NCI-H510A (cell line): Measurements from ENCODE around the gene PLCL2.

ENCODE experiments used
- DNase-seq: peaks from one replicate; lab custom pipeline; 2025; lab: John Stamatoyannopoulos, UW

The PLCL2 gene

DNA sequence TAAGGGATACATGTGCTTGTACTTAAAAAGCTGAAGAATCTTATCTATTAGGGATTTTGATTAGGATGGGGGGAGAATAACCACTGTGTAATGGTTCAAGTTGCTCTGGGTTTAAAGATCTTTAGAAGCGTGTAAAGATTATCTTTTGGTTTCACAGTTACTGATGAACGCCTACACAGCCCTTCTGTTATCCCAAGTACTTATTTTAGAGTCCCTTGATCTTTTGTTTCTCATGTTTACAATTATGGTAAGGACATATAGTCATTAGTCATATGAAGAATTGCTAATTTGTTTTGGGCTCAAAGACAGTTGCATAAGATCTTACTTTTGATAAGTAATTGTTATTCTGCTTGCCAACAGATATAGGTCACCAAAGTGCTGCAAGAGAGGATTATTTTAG lies 160.1 kb downstream of the PLCL2 start:
- no peak for DNase-seq

DNA sequence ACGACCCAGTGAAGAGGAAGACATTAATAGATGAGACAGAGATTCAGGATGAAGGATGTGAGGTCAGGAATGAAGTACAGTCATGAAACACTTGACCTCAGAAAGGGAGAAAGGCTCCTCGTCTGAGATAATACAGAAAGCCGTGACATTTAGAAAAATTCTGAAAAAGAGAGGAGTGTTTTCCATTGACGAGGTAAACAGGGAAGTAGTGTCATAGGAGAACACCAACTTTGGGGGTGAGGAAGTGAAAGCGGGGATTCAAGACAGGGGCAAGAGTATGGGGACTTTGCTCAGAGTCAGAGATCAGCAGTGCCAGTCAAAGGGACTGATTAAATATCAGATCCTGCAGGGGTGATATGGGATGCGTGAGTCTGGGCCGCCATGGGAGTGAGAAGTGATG lies 160.9 kb downstream of the PLCL2 start:
- no peak for DNase-seq

DNA sequence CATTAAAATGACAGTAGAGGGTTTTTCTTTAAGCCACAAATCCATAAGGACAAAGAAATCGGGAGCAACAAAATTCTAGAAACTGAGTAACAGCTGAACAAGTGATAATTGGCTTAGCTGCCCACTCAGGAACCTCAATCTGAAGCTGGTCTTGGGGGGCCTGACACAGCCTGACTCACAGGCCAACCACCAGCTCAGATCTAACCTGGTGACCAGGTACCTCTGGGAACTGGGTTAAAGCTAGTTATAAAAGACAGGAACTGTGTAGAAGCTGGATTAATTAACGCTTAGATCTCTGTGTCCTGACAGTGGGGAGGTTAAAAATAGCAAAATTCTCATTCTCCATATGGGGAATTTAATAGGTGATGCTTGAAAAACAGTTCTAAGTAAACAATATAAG lies 161.9 kb downstream of the PLCL2 start:
- no peak for DNase-seq

DNA sequence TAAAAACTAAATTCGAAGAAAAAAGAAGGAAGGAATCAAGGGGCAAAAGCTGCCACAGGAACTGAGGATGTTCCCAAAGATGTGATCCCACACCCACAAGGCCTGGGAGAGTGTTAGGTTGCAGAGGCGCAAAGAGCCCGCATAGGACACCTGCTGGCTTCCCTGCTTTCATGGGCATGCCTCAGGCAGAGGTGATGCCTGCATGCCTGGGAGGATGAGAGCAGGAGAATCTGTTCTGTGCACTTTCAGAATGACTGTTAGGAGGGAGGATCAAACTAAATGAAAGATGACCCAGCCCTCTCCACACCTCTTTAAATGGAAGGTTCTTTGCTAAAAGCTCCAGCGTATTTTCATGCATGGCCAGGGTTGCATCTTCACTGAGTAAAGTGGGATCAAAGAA lies 162.4 kb downstream of the PLCL2 start:
- DNase-seq: no peak

DNA sequence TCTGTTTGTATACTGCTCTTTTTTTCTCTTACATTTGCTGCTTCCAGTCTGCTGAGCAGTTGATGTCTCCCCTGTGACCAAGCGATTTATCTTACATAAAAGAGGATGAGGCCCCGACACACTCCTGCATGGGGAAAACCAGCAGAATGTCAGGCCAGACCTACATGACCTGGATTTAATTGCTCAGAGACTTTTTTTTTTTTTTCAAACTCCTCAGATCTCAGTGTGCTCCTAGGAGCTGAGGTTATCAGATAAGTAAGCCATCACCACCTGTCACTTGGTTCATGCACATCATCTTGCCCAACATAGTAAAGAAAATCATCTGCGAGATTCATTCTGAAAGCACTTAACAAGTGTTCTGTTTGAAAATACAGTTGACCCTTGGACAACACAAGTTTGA lies 163.1 kb downstream of the PLCL2 start:
- no peak for DNase-seq

DNA sequence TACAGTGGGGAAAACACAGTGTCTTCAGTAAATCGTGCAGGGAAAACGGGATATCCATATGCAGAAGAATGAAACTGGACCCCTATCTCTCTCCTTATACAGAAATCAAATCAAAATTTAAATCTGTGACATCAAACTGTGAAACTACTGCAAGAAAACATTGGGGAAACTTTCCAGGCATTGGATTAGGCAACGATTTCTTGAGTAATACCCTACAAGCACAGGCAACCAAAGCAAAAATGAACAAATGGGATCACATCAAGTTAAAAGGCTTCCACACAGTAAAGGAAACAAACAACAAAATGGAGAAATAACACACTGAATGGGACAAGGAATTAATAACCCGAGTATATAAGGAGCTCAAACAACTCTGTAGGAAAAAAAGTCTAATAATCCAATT lies 165.3 kb downstream of the PLCL2 start:
- DNase-seq: no peak

DNA sequence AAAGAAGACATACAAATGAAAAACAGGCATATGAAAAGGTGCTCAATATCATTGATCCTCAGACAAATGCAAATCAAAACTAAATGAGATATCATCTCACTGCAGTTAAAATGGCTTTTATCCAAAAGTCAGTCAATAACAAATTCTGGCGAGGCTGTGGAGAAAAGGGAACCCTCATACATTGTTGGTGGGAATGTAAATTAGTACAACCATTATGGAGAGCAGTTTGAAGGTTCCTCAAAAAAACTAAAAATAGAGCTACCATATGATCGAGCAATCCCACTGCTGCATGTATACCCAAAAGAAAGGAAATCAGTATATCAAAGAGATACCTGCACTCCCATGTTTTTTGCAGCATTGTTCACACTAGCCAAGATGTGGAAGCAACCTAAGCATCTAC lies 165.8 kb downstream of the PLCL2 start:
- no peak for DNase-seq

DNA sequence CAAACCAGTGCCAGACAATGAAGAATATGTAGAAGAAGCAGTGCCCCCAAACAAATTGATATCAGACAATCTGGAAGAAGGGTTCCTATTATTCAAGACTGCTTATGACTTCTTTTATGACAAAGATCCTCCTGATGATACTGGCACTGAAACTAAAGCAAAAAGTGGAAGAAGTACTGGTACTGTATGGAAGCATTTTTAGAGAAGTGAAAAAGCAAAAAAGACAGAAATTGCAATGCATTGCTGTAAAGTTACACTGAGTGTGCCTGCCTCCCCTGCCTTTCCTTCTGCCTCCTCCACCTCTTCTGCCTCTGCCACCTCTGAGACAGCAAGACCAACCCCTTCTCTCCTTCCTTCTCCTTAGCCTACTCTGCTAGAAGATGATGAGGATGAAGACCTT lies 167.6 kb downstream of the PLCL2 start:
- no peak for DNase-seq

DNA sequence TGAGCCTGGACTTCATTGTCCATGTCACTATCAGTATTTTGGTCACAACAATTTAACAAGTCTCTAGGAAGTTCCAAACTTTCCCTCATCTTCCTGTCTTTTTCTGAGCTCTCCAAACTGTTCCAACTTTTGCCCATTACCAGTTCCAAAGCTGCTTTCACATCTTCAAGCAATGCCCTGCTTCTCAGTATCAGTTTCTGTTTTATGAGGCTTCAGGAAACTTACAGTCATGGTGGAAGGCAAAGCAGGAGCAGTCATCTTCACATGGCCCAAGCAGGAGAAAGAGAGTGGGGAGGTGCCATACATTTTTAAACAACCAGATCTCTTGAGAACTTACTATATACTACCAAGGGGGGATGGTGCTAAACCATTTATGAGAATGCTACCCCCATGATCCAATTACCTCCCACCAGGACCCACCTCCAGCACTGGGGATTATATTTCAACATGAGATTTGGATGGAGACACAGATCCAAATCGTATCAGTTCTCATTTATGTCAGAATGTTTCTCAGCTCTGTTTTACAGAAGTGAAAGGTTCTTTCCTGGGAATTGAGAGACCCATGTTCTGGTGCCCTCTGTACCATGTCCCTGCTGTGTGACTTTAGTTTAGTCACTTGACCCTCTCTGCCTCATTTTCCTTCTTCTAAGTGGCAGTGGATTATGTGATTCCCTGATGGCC lies 169.7 kb downstream of the PLCL2 start:
- no peak for DNase-seq

DNA sequence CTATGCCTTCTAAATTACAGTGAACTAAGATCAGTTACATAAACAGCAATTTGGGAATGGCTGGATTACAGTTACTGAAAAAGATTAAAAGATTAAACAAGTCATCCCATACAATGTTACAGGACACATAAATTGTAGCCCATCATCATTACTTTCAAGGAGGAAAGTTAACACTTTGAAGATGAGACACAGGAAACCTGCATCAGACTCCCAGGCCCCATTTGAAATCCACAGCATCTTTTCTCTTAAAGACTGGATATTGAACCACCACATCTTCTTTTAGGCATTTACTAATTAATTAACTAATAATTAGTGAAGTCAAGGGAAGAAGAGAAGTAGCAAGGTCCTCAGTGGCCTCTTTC lies 170.2 kb downstream of the PLCL2 start:
- DNase-seq: no peak

DNA sequence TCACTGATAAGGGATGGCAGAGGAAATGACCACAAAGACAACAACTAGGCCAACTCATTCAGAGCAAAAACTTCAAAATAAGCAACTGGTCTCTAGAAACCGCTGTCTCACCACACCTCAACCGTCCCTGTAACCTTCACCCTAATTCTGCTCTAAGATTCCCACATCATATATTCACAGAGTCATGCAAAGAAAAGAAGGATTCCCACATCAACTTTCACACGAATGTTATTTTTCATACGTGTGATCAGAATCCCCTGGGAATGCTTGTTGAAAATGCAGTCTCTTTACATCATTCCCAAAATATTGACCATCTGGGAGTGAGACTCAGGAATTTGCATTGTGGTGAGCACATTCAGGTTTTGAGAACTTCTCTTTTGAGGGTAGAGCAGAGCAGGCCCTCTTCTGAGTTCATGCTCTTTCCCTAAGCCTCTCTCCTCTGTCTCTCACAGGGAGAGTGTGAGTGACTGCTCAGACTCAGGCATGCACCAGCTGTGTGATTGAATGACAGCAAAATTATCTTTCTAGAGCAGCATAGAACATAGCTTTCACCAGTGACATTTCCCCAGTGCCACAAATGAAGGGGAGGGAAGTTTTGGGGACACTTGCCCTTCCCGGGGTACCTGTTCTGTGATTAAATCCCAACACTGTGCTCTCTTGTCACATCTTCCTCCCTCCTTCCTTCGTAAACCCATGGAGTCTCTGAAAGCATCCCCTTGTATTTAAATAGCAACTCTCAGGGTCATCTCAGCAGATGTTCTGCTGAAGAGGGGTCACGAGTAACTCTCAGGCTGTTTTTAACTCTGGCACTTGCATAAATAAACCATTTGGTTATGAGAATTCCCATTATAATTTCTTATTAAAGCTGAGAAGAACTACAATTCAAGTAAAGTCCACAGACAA lies 170.9 kb downstream of the PLCL2 start:
- DNase-seq: no peak

DNA sequence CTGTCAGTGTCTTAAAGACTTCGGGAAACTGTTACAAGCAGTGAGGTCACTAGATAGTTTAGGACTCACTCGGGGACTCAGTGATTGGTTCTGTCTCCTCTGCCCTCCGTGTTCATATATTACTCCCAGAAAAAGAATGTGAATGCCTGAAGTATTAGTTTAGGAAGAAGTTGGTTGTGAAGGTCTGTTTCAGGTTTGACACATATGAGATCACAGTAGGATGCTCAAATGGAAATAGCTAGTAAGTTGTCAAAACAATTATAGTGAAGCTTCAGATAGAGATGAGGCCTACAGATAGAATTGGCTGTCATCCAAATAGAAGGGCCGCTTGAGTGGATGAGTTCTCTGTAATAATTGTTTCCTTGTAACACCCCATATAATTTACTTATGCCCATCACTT lies 172.6 kb downstream of the PLCL2 start:
- DNase-seq: no peak

DNA sequence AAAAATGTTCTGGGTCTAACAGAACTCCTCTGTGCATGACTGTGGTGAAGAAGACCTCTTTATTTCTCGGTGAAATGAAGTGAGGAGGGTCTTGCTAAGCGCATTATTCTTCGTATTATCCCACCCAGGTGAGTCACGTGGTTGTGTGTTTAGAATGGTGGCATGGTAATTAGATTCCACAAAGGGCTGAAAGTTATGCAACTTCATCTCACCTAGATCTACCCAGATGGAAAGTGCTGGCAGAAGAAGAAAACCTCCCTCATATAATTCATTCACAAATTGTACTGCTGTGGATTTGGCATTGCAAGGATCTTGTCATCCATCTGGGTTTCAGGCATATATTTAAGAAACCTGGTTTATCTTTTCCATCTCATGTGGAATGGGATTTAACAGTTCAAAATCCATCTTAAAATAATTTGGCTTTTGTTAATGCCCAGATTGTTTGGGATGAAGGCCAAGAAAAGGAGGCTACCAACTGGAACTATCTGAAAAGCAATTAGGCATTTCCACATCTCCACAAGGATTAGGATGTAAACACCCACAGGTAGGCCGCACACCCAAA lies 175.3 kb downstream of the PLCL2 start:
- no peak for DNase-seq

DNA sequence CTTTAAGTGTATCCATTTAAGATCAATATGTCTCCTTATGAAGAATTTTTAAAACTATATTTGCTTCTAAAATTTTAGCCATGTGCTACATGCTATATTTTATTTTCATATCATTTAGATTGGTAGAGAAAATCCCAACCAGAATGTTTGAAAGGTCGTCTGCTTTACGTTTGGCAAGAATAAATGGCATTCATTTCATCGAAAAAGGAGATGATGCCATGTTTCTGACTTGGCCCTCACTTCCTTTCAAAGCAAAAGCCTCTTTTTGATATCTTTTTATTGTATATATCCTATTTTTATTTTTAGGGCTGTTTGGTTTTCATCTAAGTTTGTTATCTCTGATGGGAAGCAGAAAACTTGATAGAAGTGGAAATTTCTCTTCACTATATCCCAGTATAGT lies 176.2 kb downstream of the PLCL2 start:
- DNase-seq: no peak

DNA sequence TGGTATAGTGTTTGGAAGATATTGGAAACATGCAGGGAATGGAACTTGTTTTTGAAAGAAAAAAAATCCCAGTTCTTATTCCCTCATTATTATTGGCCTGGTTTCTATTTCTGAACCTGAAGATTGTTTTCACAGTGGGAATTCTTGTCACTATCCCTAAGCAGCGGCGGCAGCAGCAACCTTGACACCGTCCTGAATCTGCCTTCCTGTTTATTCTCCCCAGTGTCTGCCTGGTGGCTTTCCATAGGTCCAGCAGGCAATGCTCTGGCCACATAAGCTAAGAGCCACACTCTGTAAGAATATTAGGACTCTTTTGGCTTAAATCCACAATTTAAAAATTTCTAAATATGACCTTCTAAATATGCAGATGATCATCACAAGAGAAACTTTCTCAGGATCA lies 178.0 kb downstream of the PLCL2 start:
- DNase-seq: no peak

DNA sequence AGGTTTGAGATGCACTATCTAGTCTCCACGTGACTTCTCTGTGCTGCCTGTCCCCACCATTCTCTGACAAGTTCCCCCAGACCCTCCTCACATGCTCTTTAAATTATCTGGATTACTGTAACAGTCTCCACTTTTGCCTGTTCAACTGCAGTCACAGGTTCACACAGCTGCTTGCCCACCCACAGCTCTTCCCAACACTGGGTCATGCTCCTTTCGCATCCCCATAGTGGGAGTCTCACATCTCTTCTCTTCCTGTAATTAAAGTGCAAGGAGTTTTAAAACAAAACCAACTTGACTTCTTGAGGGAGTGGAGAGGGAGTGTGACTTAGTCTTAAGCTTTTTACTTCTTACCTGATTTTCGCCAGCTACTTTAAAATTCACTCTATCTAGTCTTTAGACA lies 178.8 kb downstream of the PLCL2 start:
- no peak for DNase-seq

DNA sequence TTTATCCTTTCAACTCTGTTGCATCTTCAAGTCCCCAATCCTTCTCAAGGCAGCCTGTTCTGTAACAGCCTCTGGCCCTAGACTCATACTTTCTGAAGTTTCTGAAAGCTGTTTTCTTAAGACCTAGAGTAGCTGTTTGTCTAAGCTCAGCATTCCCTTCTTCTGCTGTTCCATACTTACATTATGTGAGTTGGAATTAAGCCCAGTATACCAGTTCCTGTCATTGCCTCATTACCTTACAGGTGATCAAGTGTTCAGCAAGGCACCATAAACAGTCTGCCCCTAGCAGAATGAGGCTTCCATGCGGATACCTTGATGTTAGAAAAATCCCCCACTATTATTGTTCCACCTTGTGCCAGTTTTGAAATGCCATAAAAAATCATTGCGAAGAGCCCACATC lies 180.6 kb downstream of the PLCL2 start:
- no peak for DNase-seq

DNA sequence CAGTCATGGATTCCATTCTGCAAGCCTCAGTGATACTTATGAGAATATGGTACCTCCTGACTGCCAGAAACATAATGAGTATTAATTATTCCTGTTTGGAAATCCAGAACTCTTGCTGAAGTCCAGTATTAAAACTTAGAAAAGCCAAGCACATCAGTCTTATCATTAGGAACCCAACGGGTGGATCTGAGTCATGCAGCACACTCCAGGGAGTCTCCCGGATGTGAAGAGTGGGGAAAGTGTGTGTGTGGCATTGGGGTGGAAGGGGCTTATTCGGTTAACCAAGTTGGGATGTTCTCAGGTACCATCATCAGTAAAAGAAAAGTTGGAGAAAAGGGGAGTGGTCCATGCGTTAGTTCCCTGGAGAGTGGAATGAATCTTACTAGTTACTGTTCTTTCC lies 181.1 kb downstream of the PLCL2 start:
- no peak for DNase-seq

DNA sequence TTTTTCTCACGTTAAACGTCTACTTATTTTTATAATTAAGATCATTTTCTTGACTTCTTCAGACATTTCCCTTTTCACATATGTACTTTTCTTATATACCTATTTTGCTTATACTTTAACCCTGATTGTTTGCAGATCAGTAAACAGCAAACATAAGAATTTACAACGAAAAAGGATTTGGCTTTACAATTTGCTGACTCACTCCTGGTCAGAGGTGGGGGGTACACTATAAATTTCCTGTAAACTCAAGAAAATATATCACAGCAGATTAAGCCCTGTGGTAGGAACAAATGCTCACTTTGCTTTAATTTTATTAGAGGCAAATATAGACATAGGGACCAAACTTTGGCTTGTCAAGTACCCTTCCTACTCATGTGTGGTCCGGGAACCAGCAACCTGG lies 185.0 kb downstream of the PLCL2 start:
- DNase-seq: no peak

DNA sequence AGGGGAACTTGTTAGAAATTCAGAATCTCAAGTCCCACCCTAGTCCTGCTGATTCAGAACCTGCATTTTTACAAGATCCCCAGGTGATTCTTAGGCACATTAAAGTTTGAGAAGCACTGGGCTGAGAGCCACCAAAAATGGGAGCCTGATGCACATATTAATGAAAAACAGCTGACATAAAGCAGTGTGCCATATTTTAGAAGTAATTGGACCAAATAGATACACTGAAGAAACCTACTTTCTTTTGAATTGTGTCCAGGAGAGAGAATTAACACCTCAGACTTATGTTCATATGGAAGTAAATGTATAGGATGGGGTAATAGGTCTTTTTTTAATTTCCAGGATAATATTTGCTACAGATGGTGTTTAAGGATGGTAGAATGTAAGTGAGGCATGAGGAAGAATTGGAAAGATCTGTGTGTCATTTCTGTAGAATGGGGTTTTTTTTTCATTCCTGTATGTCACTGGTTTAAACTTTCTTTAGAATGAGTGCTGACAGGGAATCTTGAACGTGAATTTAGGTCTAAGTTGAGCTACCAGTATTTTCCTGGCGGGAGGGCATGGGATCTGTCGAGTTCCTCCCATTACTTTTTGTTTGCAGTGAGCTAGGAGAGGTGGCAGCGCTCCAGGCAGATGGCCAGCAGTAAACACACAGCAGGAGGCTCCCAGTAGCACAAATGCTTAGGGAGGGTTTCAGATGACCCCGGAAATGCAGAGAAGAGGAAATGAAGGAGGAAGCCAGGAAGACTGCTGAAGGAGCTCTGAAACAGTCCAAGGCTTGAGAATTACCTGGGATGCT lies 185.6 kb downstream of the PLCL2 start:
- peak; percentile 47 for DNase-seq

DNA sequence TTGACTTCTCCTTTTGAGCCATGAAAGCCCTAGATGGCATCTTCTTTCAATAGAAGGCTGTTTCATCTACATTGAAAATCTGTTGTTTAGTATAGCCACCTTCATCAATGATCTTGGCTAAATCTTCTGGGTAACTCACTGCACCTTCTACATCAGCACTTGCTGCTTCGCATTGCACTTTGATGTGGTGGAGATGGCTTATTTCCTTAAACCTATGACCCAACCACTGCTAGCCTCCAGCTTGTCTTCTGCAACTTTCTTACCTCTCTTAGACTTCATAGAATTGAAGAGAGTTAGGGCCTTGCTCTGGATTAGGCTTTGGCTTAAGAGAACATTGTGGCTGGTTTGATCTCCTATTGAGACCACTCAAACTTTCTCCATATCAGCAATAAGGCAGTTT lies 189.8 kb downstream of the PLCL2 start:
- no peak for DNase-seq

DNA sequence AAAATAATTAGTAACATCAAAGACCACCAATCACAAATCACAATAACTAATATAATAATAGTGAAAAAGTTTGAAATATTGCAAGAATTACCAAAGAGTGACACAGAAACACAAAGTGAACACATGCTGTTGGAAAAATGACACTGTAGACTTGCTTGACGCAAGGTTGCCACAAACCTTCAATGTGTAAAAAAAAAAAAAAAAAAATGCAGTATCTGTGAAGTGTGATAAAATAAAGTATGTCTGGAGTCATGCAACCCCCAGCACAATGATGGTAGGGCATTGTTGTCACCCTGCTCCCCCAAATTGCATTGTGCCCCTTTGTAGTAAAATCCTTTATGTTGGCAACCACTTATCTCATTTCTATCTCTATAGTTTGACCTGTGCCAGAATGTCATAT lies 190.6 kb downstream of the PLCL2 start:
- no peak for DNase-seq

DNA sequence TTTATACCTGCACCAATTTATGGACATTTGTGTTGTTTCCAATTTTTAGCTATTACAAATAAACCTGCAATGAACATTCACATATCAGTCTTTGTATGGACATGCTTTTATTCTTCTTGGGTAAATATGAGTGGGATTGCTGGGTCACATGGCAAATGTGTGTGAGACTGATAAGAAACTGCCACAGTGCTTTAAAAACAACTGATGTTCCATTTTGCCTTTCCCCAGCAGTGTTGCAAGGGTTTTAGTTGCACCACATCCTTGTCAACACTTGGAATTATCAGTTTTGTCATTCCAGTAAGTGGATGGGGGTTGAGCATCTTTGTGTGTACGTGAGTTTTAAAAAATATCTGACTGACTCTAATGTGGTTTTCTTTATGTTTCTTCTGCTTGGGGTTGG lies 191.2 kb downstream of the PLCL2 start:
- no peak for DNase-seq
